ENCODE results near the gene PPIF. TPM values are rescaled to one million over a fixed set of nuclear protein-coding genes. Genes with fewer than 3 reads are reported as not detected.

PPIF gene
- total and polyA plus RNA-seq, 2 of the 13 experiments (the other 11 are each of a cell fraction or from before 2014, with no cell fraction given): 147 to 157 TPM

DNA sequence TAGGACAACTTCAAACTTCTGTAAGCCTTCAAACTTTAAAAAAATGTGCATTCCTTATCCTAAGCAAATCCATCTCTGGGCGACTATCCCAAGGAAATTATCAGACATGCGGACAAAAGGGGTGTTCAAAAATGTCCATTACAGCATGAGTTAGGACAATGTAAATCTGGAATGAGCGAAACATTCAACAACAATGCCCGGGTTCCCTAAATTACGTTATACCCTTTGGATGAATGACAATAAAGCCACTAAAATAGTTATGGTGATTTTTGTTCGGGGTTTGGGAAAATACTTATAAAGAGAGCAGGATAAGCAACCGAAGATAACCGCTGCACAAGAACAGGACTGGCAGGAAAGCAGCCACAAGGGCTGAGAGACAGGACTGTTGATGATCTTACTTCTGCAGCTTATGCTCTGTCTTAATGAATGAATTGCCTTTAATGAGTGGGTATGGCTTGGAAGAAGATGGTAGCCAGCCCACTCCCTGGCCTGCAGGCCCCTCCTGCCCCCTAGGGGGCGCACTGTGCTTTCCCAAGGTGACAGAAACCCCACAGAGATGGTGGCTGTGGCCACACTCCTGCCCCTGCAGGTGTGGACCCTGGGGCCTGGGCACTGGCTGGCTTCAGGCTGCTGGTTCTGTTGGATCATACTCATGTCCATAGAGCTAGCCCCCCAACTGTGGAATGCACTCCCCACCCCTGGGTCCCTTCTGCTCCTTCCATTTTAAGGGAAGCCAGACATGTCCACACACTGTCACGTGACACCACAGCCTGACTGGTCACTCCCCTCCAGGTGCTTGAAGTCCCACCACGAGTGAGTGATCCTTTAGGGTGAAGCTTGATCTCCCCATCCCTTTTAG, 53.1 kb downstream of the PPIF start (continued):
- TF ChIP-seq, protein P1, sequence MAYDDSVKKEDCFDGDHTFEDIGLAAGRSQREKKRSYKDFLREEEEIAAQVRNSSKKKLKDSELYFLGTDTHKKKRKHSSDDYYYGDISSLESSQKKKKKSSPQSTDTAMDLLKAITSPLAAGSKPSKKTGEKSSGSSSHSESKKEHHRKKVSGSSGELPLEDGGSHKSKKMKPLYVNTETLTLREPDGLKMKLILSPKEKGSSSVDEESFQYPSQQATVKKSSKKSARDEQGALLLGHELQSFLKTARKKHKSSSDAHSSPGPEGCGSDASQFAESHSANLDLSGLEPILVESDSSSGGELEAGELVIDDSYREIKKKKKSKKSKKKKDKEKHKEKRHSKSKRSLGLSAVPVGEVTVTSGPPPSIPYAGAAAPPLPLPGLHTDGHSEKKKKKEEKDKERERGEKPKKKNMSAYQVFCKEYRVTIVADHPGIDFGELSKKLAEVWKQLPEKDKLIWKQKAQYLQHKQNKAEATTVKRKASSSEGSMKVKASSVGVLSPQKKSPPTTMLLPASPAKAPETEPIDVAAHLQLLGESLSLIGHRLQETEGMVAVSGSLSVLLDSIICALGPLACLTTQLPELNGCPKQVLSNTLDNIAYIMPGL (CRISPR knock-in tag; IDR thresholded peaks at IDR 0.05; ENCODE audit: borderline replicate concordance in 1 of 2, low read depth in 1 of 2): 0 out of 4 replicates have a peak, but pooled peaks of 1 of the 2 experiments have one; percentile 36
- no peak for TF ChIP-seq EHMT2 (IDR thresholded peaks at IDR 0.05; ENCODE audit: borderline replicate concordance, low read depth, low read length)
- no peak for TF ChIP-seq ELF4 (CRISPR knock-in tag; IDR thresholded peaks at IDR 0.05; ENCODE audit: borderline replicate concordance)
- TF ChIP-seq KDM5B (CRISPR knock-in tag; IDR thresholded peaks at IDR 0.05; ENCODE audit: borderline replicate concordance): 0 out of 2 replicates have a peak, but pooled peaks have one; percentile 23
- TF ChIP-seq, protein P2, sequence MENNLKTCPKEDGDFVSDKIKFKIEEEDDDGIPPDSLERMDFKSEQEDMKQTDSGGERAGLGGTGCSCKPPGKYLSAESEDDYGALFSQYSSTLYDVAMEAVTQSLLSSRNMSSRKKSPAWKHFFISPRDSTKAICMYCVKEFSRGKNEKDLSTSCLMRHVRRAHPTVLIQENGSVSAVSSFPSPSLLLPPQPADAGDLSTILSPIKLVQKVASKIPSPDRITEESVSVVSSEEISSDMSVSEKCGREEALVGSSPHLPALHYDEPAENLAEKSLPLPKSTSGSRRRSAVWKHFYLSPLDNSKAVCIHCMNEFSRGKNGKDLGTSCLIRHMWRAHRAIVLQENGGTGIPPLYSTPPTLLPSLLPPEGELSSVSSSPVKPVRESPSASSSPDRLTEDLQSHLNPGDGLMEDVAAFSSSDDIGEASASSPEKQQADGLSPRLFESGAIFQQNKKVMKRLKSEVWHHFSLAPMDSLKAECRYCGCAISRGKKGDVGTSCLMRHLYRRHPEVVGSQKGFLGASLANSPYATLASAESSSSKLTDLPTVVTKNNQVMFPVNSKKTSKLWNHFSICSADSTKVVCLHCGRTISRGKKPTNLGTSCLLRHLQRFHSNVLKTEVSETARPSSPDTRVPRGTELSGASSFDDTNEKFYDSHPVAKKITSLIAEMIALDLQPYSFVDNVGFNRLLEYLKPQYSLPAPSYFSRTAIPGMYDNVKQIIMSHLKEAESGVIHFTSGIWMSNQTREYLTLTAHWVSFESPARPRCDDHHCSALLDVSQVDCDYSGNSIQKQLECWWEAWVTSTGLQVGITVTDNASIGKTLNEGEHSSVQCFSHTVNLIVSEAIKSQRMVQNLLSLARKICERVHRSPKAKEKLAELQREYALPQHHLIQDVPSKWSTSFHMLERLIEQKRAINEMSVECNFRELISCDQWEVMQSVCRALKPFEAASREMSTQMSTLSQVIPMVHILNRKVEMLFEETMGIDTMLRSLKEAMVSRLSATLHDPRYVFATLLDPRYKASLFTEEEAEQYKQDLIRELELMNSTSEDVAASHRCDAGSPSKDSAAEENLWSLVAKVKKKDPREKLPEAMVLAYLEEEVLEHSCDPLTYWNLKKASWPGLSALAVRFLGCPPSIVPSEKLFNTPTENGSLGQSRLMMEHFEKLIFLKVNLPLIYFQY (CRISPR knock-in tag; IDR thresholded peaks at IDR 0.05; ENCODE audit: borderline replicate concordance): no peak
- TF ChIP-seq SMC3 (IDR thresholded peaks at IDR 0.05; ENCODE audit: low read length): peak; percentile 58; the same call in 1 of the 2 replicates
- TF ChIP-seq FOXO1 (CRISPR knock-in tag; IDR thresholded peaks at IDR 0.05): no peak
- TF ChIP-seq NRL (CRISPR knock-in tag; IDR thresholded peaks at IDR 0.05; ENCODE audit: borderline replicate concordance): no peak
- TF ChIP-seq ZNF878 (CRISPR knock-in tag; IDR thresholded peaks at IDR 0.05): no peak
- no peak for TF ChIP-seq ZBTB1 (CRISPR knock-in tag; IDR thresholded peaks at IDR 0.05; ENCODE audit: borderline replicate concordance)
- no peak for TF ChIP-seq ZNF143 (CRISPR knock-in tag; IDR thresholded peaks at IDR 0.05)
- no peak for TF ChIP-seq HHEX (CRISPR knock-in tag; IDR thresholded peaks at IDR 0.05)
- TF ChIP-seq ZFP1 (CRISPR knock-in tag; IDR thresholded peaks at IDR 0.05): no peak
- TF ChIP-seq YY1 (IDR thresholded peaks at IDR 0.05; ENCODE audit: insufficient read depth, insufficient replicate concordance, low read depth, low read length): peak; percentile 38
- no peak for TF ChIP-seq ZNF567 (CRISPR knock-in tag; IDR thresholded peaks at IDR 0.05; ENCODE audit: borderline replicate concordance)
- TF ChIP-seq, protein P3, sequence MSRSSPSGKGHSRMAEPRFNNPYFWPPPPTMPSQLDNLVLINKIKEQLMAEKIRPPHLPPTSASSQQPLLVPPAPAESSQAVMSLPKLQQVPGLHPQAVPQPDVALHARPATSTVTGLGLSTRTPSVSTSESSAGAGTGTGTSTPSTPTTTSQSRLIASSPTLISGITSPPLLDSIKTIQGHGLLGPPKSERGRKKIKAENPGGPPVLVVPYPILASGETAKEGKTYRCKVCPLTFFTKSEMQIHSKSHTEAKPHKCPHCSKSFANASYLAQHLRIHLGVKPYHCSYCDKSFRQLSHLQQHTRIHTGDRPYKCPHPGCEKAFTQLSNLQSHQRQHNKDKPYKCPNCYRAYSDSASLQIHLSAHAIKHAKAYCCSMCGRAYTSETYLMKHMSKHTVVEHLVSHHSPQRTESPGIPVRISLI (CRISPR knock-in tag; IDR thresholded peaks at IDR 0.05; ENCODE audit: borderline replicate concordance): 0 out of 2 replicates have a peak, but pooled peaks have one; percentile 14
- no peak for TF ChIP-seq ZIK1 (CRISPR knock-in tag; IDR thresholded peaks at IDR 0.05; ENCODE audit: borderline replicate concordance, low read depth)
- no peak for TF ChIP-seq ZSCAN21 (CRISPR knock-in tag; IDR thresholded peaks at IDR 0.05; ENCODE audit: borderline replicate concordance)
- TF ChIP-seq, protein P4, sequence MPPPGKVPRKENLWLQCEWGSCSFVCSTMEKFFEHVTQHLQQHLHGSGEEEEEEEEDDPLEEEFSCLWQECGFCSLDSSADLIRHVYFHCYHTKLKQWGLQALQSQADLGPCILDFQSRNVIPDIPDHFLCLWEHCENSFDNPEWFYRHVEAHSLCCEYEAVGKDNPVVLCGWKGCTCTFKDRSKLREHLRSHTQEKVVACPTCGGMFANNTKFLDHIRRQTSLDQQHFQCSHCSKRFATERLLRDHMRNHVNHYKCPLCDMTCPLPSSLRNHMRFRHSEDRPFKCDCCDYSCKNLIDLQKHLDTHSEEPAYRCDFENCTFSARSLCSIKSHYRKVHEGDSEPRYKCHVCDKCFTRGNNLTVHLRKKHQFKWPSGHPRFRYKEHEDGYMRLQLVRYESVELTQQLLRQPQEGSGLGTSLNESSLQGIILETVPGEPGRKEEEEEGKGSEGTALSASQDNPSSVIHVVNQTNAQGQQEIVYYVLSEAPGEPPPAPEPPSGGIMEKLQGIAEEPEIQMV (CRISPR knock-in tag; IDR thresholded peaks at IDR 0.05; ENCODE audit: low read depth): no peak

Measured in HepG2 (cell line).